Myocyte (in vitro differentiated cells): ENCODE data around the gene CDC37L1. TPM values are rescaled to one million over a fixed set of nuclear protein-coding genes. Genes with fewer than 3 reads are reported as not detected.
"Not testable (repeated sequence)": the region's sequence is repeated elsewhere in the genome, so short reads cannot be mapped to it uniquely, and the experiment has no call there.

Source experiments
- DNase-seq: peaks from one replicate; pipeline ENCODE4 v3.0.0-alpha.2; 2012; ENCODE audit warnings: low read depth
- polyA plus RNA-seq: library from polyadenylated mRNA; unstranded; fragments of >200 nt; gene quantifications from one replicate; pipeline ENCODE4 v1.2.1, GENCODE V29; 2012; ENCODE audit warnings: missing spikeins
- total RNA-seq: library from RNA; depleted of rRNA; stranded (reverse); fragments of >200 nt; gene quantifications from 2 replicates; pipeline ENCODE4 v1.2.3, GENCODE V29; 2014

Gene CDC37L1
- 66.1 and 78.6 TPM in 2 replicates for total RNA-seq
- 20.2 TPM for polyA plus RNA-seq

DNA sequence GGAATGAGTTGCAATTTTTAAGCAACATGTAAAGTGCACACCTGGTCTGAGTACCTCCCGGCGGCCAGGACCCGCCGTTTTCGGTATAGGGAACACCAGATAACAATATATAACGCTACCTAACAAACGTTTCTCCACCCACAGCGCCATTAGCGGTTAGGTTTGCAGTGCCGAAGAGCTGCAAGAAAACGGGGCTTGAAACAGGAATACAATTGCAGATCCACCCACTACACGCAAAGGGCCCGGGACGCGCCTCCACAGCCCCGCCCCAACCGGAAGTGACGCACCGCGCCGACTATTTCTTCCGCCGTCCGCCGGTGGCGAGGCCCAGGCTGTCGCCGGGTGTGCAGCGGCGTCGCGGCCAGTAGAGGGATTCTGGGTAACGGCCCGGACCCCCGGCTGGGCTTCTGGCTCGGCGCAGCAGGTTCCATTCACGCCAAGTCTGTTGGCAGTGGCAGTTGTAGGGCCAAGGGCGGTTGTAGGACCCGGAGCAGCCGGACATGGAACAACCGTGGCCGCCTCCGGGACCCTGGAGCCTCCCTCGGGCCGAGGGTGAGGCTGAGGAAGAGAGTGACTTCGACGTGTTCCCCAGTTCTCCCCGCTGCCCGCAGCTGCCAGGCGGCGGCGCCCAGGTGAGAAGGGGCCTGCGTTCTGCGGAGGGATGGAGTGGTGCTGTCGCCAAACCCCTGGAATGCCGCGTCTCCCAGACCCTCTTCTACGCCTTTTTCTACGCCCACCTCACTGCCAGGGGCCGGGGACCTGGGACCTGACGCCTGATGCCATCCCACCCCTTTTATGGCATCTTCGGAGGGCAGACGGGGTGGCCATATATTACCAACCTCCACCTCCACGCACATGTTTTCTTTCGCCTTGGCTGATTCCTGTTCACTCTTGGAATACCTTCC is at the start of gene CDC37L1:
TSS of gene CDC37L1 (plus strand) at position 302 of the 905 bp plus-strand sequence. CDS start at position 501, 199 bp downstream.
- peak; percentile 96 for DNase-seq

DNA sequence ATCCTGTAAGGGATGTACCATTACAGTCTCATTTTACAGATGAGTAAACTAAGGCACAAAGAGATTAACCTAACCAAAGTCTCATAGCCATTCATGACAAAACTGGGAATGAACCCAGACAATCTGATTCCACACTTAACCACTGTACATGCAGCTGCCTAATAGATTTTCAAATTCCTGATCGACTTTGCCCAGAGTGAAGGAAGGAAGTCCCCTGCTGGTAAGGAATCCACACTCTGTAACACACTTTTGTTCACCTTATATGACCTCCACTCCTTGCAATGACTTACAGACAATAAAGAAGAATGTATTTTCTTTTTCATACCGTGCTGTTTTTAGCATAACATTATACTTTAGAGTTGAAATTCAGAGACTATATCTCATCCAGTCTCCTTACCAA is 48.5 kb upstream of the CDC37L1 start:
- no peak for DNase-seq

DNA sequence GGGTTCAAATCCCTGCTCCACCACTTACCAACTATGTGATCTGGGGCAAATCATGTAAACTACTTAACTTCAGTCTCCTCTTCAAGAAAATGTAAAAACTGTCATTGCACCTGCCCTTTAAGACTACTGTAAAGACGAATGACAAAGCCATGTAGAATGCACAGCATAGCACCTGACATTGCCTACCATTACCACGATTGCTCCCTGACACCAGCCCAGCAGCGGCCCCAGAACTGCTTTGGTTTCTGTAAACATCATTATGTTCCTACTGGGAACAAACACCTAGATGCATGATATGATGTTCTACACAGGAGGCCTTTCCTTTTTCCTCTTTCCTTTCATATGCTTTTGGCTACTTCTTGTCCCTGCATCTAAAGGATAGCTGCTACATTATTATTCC is 40.4 kb upstream of the CDC37L1 start:
- DNase-seq, result no peak

DNA sequence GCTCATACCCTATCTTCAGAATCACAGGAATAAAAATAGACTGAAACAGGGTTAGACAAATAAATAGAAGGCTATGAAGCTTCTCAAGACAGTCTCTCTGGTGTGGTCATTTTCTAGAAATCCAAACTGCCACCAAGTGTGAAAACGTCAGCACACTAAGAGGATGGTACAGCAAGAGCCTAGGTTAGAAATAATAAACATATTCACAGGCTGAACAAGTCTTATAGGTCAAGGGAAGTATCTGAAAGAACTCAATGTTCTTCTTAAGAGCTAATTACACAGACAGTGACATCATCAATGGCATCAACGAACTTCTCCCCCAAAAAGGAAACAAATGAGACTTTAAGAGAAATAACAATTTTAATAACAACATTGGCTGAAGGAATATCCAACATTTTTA is 39.9 kb upstream of the CDC37L1 start:
- DNase-seq, result no peak

DNA sequence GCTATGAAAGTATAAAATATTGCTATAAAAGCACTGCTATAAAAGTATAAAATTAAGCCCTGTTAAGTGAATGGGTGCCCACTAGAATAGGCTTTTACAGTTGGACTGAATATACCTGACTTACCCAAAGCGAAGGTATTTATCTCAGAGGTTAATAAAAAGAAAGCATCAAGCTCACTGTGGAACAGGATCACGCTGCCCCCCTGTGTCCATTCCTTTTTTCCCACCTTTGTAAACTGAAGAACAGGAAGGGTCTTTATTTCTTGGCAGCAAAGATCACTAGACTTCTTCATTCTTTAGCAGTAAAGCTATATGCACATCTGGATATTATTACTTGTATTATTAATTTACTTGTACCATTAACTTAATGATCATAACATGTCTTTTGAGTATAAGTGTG is 39.3 kb upstream of the CDC37L1 start:
- peak; percentile 18 for DNase-seq

DNA sequence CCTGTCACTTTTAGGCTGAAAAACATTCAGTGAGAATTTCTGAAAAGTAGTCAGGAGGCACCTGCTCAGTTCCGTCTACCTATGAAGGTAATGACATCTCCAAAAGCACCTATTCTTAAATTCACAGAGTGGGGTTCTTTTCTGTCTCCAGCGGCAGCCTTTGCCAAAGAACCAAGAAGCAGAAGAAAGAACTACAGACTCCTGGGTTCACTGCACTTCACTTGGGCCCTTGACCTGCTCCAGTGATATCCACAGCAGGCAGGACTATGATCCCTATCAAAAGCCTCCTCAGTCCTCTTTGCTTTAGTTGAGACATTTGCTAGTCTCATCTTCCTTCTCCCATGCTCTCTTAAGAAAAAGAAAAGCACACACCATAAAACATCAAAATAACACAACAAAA is 37.0 kb upstream of the CDC37L1 start:
- DNase-seq, result no peak

DNA sequence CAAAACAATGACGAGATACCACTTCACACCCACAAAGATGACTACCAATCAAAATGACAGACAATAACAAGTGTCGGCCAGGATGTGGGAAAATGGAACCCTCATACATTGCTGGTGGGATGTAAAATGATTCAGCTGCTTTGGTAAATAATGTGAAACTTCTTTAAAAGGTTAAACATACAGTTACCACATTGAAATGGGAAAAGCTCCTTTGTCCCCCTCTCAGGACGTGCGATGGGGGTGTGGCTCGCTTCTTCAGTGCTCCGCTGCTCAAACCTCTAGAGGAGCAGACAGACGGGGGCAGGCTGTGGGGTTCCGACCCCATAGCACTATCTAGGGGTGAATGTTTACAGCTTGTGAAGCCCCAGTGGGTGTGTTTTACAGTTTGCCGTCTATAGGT is 25.3 kb upstream of the CDC37L1 start:
- no peak for DNase-seq

DNA sequence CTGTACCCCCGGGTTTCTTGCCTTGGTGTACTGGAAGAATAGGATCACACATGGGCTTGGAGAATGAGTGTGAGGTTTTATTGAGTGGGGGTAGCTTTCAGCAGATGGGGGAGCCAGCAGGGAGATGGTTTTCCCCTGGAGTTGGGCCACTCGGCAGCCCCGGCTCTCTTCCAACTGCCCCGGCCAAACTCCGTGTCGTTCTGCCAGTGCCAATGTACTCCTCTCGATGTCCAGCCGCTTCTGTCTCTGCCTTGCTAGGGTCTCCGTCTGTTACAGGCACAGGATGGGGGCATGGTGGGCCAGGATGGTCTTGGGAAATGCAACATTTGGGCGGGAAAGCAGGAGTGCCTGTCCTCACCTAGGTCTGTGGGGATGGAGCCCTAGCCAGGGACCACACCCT is 24.8 kb upstream of the CDC37L1 start:
- no peak for DNase-seq

DNA sequence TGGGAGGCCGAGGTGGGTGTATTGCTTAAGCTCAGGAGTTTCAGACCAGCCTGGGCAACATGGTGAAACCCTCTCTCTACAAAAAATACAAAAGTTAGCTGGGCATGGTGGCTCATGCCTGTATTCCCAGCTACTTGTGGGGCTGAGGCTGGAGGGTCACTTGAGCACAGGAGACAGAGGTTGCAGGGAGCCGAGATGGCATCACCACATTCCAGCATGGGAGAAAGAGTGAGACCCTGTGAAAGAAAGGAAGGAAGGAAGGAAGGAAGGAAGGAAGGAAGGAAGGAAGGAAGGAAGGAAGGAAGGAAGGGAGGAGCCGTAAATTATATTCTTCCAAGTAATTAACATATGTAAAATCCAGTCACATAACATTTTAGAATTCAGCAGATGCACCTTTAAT is 23.2 kb upstream of the CDC37L1 start:
- DNase-seq, result not testable (repeated sequence)

DNA sequence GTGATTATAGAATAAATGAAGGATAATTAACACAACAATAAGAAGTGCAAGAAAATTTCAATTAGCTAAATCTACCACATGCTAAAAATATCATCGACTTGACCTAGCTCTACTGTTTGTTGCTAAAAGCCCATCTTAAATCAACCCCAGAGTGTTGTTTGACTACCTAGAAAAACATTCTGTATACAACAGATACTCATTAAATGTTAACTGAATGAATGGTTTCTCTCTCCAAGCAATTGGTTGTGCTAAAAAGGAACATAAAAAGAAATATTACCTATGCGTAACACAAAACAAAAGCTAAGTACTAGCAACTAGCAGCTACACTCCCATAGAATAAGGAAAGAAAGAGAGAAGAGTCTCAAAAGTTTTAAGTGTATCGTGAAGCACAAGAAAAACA is 22.7 kb upstream of the CDC37L1 start:
- DNase-seq, result no peak

DNA sequence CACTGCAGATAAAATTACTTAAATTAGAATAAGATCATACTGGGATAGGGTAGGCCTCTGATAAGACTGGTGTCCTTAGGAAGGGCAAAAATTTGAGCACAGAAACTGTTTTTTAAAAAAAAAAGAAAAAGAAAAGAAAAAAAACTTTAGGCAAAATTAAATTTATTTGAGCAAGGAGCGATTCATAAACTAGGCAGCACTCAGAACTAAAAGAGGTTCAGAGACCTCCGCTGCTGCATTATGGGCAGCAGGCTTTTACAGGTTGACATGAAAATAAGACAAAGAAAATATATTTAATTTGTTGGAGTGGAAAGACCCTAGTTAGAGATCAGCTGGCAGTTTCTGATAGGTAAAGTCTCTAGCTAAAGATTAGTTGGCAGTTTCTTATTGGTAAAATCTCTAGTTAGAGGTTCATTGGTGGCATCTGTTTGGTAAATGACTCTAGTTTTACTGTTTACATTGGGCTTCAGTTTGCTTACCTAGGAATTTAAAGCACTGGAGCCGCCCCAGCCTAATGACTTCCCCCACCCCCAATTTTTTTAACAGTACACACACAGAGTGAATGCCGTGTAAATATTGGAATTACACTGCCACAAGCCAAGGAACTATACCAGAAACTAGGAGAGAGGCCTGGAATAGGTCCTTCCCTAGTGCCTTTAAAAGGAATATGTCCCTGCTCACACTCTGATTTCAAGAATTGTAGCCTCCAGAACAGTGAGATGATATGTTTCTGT is 21.8 kb upstream of the CDC37L1 start:
- DNase-seq, result no peak

DNA sequence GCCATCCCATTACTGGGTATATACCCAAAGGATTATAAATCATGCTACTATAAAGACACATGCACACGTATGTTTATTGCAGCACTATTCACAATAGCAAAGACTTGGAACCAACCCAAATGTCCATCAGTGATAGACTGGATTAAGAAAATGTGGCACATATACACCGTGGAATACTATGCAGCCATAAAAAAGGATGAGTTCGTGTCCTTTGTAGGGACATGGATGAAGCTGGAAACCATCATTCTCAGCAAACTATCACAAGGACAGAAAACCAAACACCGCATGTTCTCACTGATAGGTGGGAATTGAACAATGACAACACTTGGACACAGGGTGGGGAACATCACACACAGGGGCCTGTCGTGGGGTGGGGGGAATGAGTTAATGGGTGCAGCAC is 18.7 kb upstream of the CDC37L1 start:
- not testable (repeated sequence) for DNase-seq

DNA sequence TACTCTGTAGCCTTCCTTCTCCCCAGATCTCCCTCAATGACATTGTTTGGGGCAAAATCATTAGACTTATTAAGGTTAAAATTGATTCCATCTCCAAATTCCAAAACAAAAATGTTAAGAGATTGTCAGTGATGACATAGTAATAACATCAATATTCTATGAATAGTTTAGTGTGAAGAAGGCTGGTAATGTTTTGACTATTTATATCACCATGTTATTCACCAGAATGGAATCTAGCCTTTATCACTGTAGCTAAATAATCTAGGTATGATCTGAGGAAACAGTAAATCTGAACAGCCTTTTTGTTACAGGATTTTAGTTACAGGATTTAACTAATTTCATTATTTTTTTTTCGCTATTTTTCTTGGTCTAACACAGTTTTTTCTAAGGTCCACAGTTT is 18.2 kb upstream of the CDC37L1 start:
- DNase-seq, result peak; percentile 16

DNA sequence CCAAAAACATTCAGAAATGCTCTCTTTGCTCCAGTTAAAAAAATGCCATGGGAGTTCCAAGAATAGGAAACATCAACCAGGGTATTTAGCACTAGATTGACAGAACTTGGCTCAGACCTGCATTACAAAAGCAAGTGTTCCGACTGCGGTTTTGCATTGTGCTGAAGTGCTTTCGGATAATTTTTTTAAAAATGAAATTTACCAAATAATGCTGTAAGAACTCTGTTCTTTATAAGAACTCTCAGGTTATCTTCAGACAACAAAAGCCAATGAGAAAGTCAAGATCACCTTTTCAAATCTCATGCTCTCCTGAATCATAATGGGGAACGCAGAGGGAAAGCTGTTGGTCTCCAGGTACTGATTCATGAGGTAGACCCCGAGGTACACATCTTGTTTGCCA is 17.8 kb upstream of the CDC37L1 start:
- DNase-seq, result peak; percentile 35

DNA sequence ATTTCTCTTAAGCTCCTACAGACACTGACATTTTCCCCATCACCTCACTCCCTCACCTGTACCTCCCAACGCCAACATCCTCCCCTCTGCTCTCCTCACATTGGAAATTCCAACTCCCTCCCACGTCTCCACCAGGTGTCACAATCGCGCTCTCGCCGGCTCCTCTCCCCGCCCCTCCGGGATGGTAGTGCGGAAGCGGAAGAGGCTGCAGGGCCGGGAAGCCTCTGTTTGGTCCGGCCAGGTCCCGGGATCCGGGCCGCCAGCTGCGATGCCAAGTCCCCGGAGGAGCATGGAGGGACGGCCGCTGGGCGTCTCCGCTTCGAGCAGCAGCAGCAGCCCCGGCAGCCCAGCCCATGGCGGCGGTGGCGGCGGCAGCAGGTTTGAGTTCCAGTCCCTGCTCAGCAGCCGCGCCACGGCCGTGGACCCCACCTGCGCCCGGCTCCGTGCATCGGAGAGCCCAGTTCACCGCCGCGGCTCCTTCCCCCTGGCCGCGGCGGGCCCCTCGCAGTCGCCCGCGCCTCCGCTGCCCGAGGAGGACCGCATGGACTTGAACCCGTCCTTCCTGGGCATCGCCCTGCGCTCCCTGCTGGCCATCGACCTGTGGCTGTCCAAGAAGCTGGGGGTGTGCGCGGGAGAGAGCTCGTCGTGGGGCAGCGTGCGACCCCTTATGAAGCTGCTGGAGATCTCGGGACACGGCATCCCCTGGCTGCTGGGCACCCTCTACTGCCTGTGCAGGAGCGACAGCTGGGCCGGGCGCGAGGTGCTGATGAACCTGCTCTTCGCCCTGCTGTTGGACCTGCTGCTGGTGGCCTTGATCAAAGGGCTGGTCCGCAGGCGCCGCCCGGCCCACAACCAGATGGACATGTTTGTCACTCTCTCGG is 17.0 kb upstream of the CDC37L1 start, which contains the start of gene PLPP6:
TSS of gene PLPP6 (plus strand) at position 187 of the 881 bp plus-strand sequence. CDS start at position 269, 82 bp downstream.
- DNase-seq, result peak; percentile 83

DNA sequence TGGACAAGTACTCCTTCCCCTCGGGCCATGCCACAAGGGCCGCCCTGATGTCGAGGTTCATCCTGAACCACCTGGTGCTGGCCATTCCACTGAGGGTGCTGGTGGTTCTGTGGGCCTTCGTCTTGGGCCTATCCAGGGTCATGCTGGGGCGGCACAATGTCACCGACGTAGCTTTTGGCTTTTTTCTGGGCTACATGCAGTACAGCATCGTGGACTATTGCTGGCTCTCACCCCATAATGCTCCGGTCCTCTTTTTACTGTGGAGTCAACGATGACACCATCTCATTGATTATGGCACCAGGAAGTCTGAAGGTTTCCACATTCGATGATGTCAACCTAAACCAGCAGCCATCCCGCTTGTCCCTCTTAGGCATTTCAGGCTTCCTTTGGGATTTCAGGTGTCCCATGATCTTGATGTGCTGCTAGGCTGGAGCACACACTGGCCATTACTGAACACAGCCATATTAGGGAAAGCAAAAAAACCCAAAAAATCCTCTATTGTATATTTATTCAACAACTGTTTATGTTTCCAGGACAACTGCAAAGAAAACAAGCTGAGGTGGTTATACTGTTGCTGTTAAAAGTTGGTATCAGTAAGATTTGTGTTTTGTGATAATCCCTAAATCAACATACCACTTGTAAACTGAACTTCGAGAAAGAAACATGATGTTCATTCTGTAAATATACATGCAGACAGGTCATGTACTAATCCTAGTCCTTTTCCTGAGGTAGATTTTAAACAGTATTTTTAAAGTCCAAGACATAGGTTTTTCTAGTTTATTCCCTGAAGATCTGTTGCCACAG is 16.2 kb upstream of the CDC37L1 start:
- no peak for DNase-seq

DNA sequence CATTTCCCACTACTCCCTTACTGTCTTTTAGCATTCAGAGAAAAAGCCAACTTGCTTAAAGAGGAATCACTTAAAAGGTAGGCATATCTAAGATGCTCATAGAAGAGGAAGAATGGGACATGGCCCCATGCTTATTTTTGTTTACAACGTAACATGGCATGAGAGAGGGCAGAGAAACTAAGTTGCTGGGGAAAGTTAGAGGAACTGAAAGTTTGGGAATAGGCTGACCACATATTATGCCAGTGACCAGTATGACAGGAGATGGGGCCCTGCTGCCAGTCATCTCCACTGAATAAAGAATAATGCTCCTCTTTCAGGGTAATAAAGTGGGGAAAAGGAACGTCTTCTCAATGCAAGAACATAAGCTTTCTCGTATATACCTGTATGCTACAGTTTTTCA is 15.4 kb upstream of the CDC37L1 start:
- DNase-seq, result no peak

DNA sequence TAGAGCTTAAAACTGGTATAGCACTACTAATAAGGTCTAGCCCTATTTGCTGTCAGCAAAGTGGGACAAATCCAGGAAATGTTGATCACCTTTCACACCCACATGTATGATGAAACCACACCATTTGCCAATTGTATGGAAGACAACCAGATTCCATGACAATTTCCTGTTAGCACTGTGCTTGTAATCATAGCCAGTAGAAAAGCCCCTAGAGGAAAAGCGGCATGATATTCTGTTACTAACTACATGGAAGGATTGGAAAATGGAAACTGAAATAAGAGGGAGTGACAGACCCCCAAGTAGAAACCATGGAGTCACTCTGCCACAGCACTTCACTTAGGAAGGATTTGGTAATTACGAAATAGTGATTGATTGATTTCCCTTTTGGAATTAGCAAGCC is 14.0 kb upstream of the CDC37L1 start:
- DNase-seq, result no peak

DNA sequence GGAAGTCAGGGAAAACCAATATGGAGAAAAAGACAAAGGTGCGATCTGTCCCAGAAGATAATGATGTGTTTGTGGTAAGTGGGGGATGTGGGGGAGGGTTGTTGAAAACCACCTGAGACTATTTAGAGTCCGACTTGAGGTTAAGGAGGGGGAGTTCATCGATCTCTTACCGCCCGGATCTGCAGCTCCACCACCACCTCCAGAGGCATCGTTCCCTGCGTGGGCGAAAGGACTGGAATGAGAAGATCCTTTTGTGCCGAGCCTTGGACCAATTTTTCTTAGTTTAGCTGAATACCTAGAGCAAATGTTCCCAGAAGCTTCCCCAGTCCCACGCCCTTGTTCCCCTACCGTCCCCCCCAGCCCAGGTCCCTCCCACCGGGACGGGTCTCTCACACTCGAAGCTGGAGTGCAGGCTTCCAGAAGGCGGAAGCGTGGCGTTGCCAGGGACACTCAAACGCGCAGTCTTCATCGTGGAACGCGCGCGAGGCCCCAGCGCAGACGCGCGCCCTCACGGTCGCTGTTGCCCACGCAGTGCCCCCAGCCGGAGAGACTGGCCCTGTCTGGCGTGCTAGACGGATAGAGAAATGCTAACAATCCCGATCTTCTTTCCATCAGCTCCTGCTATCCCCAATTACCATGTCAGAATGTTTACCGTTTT is 13.2 kb upstream of the CDC37L1 start, which contains the start of gene SPATA6L:
TSS of gene SPATA6L (minus strand) at position 439 of the 658 bp plus-strand sequence. CDS start at position 209, 230 bp downstream.
- DNase-seq, result peak; percentile 57

DNA sequence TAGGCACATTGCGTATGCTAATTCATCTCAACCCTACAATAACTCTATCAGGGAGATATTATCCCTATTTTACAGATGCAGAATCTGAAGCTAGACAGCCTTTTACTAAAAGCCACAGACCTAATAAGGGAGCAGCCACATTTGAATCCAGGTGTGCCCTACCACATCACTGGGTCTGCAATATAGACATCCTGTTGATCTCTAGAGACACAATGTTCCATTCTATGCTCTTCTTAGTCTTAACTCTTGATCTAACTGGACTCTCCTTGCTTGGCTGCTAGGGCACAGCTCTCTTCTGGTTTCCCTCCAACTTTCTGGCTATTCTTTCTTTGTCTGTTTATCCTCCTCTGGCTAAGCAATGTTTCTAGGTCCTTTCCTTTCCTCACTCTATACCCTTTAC is 11.7 kb upstream of the CDC37L1 start:
- no peak for DNase-seq
